Thyroid gland (tissue), 4 donors: ENCODE measurements around the gene ZNF804A.

Source experiments
- POLR2A ChIP-seq, 2 donors: fragments of 450-650 bp; IDR thresholded peaks; one replicate each; pipeline ENCODE4 v1.6.1; 2017; ENCODE audit warnings: antibody characterized with exemption in 2 of 2, mild to moderate bottlenecking in 2 of 2, moderate library complexity in 1 of 2
- TF ChIP-seq, protein P1 (sequence below), 6 experiments: fragments of 200-600 bp in 3 of 6; fragments of 450-650 bp in 3 of 6; sonication (generic) in 3 of 6; IDR thresholded peaks; one replicate each; pipeline ENCODE4 v1.5.1; 2016 to 2019; ENCODE audit warnings: antibody characterized with exemption in 6 of 6, mild to moderate bottlenecking in 2 of 6, inconsistent platforms in 1 of 6, moderate library complexity in 1 of 6

GRCh38 chr2:184683911-184684310, 85.6 kb downstream of the ZNF804A start:
- TF ChIP-seq, protein P1, sequence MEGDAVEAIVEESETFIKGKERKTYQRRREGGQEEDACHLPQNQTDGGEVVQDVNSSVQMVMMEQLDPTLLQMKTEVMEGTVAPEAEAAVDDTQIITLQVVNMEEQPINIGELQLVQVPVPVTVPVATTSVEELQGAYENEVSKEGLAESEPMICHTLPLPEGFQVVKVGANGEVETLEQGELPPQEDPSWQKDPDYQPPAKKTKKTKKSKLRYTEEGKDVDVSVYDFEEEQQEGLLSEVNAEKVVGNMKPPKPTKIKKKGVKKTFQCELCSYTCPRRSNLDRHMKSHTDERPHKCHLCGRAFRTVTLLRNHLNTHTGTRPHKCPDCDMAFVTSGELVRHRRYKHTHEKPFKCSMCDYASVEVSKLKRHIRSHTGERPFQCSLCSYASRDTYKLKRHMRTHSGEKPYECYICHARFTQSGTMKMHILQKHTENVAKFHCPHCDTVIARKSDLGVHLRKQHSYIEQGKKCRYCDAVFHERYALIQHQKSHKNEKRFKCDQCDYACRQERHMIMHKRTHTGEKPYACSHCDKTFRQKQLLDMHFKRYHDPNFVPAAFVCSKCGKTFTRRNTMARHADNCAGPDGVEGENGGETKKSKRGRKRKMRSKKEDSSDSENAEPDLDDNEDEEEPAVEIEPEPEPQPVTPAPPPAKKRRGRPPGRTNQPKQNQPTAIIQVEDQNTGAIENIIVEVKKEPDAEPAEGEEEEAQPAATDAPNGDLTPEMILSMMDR (IDR thresholded peaks at IDR 0.05) = no peak
- no peak for TF ChIP-seq POLR2A (IDR thresholded peaks at IDR 0.05)
